Activated CD4-positive, alpha-beta T cell treated with anti-CD3 and anti-CD28 coated beads for 36 hours (primary cell): ENCODE results near the gene FSTL4. TPM values are rescaled to one million over a fixed set of nuclear protein-coding genes. Genes with fewer than 3 reads are reported as not detected.

Experiments used
- ATAC-seq: fragments of 200-7000 bp; cut with Tn5 transposase; one replicate; pipeline ENCODE4 v1.10.0; 2021; ENCODE audit warnings: mild to moderate bottlenecking, moderate library complexity
- CTCF ChIA-PET: fragments of 350-600 bp; sonication (Branson Sonifier 250); formaldehyde crosslinking; loops from one replicate; lab custom pipeline; 2021; ENCODE audit warnings: antibody characterized with exemption; lab: Charles Lee
- POLR2A ChIA-PET: fragments of 350-600 bp; sonication (Branson Sonifier 250); formaldehyde crosslinking; loops from one replicate; lab custom pipeline; 2021; ENCODE audit warnings: antibody characterized with exemption, inconsistent platforms; lab: Charles Lee
- DNase-seq: peaks from one replicate; pipeline ENCODE4 v3.0.0-alpha.2; 2020
- H3K27ac Mint-ChIP-seq: one replicate; pipeline ENCODE4 v1.8.0; 2021; ENCODE audit warnings: mixed read lengths
- H3K27me3 Mint-ChIP-seq: one replicate; pipeline ENCODE4 v1.8.0; 2021; ENCODE audit warnings: mixed read lengths
- H3K36me3 Mint-ChIP-seq: one replicate; pipeline ENCODE4 v1.8.0; 2021; ENCODE audit warnings: low read depth, mixed read lengths
- H3K4me1 Mint-ChIP-seq: one replicate; pipeline ENCODE4 v1.8.0; 2021; ENCODE audit warnings: mixed read lengths
- H3K4me3 Mint-ChIP-seq: one replicate; pipeline ENCODE4 v1.8.0; 2021; ENCODE audit warnings: mild to moderate bottlenecking, moderate library complexity, mixed read lengths
- H3K9me3 Mint-ChIP-seq: one replicate; pipeline ENCODE4 v1.8.0; 2021; ENCODE audit warnings: low read depth, mixed read lengths
- intact Hi-C, 2 experiments: fragments of 100-400 bp; cut with DNase I in 1 of 2; cut with micrococcal nuclease in 1 of 2; formaldehyde crosslinking; loops; one replicate each; pipeline versions ENCODE4 v1.14.2 to v1.15.1; 2022 to 2024; cut with DNase I, micrococcal nuclease
- total RNA-seq, 2 experiments: library from RNA; stranded (reverse); gene quantifications; one replicate each; pipeline ENCODE4 v1.2.3, GENCODE V29; 2021

The FSTL4 gene
- total RNA-seq, 2 experiments from 2014 or later = not detected

DNA sequence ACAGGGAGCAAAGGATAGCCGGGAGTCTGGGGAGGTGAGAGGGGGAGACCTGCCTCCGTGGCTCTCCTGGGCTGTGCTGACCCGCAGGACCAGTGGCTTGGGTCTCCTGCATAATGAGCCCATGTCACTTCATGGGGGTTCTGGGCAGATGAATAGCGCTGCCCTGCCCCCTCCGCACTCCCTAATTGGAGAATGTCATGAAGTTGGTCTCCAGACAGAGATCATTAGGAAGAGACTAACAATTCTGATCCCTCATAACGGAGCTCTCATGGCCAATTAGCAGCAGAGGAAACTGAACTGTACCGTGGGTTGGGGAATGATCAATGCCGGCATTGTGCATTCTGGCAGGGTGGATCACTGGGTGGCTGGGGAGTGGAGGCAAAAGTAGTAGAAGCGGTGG is 186.1 kb downstream of the FSTL4 start:
- no peaks in the 10 kb centered on the region for H3K9me3 Mint-ChIP-seq
- H3K4me3 Mint-ChIP-seq = no peak overlapping the region
- peaks cover 9% of the 10 kb centered on the region for H3K4me1 Mint-ChIP-seq
- H3K27ac Mint-ChIP-seq = no peak overlapping the region
- intact Hi-C loops = loop anchor here in 1 of 2 experiments (10.0 kb wide), 1 partner anchor 519 kb away; no protein-coding TSS in a partner anchor
- no peak for DNase-seq
- no peaks in the 10 kb centered on the region for H3K36me3 Mint-ChIP-seq
- POLR2A ChIA-PET = no interaction called here
- no peak for ATAC-seq
- H3K27me3 Mint-ChIP-seq = peaks cover 13% of the 10 kb centered on the region
- CTCF ChIA-PET = interaction anchor here (1.1 to 1.7 kb wide), 3 partner anchors 29 to 443 kb away, joined by 3 to 6 read pairs (median 6); no protein-coding TSS in a partner anchor

DNA sequence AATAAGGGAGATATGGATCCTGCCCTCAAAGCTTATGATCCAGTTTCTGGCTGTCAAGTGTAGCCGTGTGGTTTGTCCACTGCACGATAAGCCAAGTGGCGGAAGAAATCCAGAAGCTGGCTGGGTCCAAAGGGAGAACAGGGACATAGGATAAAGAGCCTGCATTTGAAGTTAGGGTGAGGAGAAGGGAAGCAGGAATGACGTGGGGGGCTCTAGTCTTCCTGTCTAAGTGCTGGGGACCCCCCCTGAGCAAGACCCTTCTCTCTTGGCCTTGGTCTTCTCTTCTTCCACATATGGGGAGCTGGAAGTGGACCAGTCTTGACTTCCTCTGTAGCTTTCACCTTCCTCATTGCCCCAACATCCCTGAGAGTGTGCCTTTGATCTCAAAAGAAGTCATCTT is 186.6 kb downstream of the FSTL4 start:
- Mint-ChIP-seq H3K4me1 (peaks cover 9% of the 10 kb centered on the region), H3K9me3 (no peaks in the 10 kb centered on the region), H3K4me3 (no peak overlapping the region), H3K27ac (no peak overlapping the region), H3K27me3 (peaks cover 13% of the 10 kb centered on the region), H3K36me3 (no peaks in the 10 kb centered on the region)
- POLR2A ChIA-PET = interaction anchor here (0.5 to 0.8 kb wide), 2 partner anchors 19 to 946 kb away, joined by 3 read pairs; no protein-coding TSS in a partner anchor
- DNase-seq (no peak), ATAC-seq (no peak)
- CTCF ChIA-PET = interaction anchor here (0.7 to 1.7 kb wide), 5 partner anchors 29 to 443 kb away, joined by 3 to 6 read pairs (median 3); no protein-coding TSS in a partner anchor
- intact Hi-C loops = loop anchor here (2.0 to 10.0 kb wide), 3 partner anchors 33 to 519 kb away; no protein-coding TSS in a partner anchor

DNA sequence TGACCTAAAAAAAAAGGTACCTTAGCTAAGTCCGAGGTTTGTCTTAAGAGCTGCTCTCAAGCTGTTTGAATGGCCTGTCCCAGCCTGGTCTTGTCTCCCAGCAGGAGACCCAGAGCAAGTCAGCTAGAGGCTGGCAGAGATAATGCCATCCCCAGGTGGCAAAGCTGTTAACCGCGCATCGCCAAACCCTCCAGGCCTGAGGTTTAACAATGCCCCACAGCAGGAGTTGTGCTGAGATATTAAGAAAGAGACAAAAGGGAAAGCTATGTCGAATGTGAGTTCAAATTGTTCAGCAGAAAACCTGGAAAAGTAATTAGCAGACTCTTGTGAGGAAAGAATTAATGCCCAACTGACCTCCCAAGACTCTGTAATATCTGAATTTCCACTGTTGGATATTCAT is 187.1 kb downstream of the FSTL4 start:
- Mint-ChIP-seq H3K9me3 (no peaks in the 10 kb centered on the region), H3K4me1 (peaks cover 9% of the 10 kb centered on the region), H3K27me3 (peaks cover 13% of the 10 kb centered on the region), H3K36me3 (no peaks in the 10 kb centered on the region), H3K27ac (no peak overlapping the region), H3K4me3 (no peak overlapping the region)
- intact Hi-C loops = loop anchor here (2.0 to 10.0 kb wide), 3 partner anchors 34 to 520 kb away; no protein-coding TSS in a partner anchor
- no peak for DNase-seq
- ChIA-PET CTCF (interaction anchor here (0.7 to 1.7 kb wide), 7 partner anchors 8 to 523 kb away, joined by 3 to 6 read pairs (median 3); partner anchors contain the start of gene FSTL4), POLR2A (interaction anchor here (0.5 to 0.8 kb wide), 2 partner anchors 19 to 945 kb away, joined by 3 read pairs; no protein-coding TSS in a partner anchor)
- no peak for ATAC-seq

DNA sequence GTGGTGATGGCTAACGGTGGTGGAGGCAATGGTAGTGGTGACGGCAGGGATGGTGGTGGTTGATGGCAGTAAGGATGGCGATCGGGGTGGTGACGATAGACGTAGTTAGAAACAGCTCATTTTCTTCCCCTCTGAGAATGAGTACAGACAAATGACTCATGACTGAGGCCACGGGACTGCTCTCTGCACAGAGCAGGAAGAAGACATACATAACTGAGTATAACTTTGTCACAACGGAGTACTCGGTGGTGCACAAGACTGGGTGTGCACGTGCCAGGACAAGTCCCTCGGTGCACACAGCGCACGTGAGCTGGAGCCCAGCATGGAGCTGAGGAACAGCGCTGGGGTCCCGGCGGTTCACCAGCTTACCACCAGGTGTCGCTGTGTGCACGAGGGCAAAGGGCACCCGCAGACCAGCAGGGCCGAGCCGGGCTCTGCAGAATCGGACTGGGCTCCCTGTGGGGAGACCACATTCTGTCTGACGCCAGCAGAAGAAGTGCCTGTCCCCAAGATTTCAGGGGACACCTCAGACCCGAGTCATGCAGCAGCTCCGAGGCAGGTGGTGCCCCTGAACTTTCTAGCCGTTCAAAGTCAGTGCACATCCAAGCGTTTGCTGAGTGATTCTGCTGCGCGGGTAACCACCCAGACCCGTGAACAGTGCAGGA is 188.6 kb downstream of the FSTL4 start:
- Mint-ChIP-seq H3K9me3 (no peaks in the 10 kb centered on the region), H3K27ac (peak overlapping the region; percentile 26), H3K27me3 (peaks cover 13% of the 10 kb centered on the region), H3K4me1 (peaks cover 9% of the 10 kb centered on the region), H3K36me3 (no peaks in the 10 kb centered on the region), H3K4me3 (no peak overlapping the region)
- ATAC-seq (peak; percentile 96), DNase-seq (peak; percentile 87)
- CTCF ChIA-PET = interaction anchor here (0.5 to 1.9 kb wide), 36 partner anchors 8 to 635 kb away, joined by 3 to 17 read pairs (median 3); partner anchors contain the start of gene FSTL4
- intact Hi-C loops = loop anchor here (1.0 to 10.0 kb wide), 7 partner anchors 25 to 521 kb away; partner anchors contain the start of gene FSTL4 (in 1 of the 2)
- POLR2A ChIA-PET = interaction anchor here (0.6 to 1.0 kb wide), 3 partner anchors 203 to 711 kb away, joined by 3 read pairs; no protein-coding TSS in a partner anchor

DNA sequence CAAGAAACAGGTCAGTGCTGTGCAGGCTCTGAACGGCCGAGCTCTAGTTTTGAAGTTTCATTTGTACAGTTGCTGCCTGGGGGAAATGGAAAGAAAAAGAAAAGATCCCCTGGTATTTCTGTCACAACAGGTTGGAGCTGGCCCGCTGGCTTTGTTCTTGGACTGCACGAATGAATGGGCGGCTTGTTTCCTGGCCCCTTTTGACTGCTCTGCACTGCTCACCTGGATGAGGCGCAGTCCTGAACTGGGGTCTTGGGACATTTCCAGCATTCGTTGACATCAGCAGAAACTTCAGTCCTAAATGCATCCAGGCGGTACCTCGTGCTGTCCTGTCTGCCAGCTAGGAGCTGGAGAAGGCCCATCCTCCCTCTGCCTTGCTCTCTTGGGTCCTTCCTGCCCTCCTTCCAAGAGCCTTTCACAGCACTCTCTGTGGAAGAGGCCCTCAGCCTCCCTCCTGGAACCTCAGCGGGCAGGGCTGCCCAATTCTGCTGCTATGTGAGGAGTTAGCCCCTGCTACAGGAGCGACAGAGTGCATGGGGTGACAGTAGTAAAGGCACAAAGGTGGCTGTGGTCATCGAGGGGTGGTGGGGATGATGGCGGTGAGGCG is 189.2 kb downstream of the FSTL4 start:
- Mint-ChIP-seq H3K9me3 (no peaks in the 10 kb centered on the region), H3K36me3 (no peaks in the 10 kb centered on the region), H3K4me1 (peaks cover 9% of the 10 kb centered on the region), H3K27me3 (peaks cover 13% of the 10 kb centered on the region), H3K27ac (peak overlapping the region; percentile 26), H3K4me3 (no peak overlapping the region)
- no peak for ATAC-seq
- DNase-seq = no peak
- CTCF ChIA-PET = interaction anchor here (0.6 to 1.9 kb wide), 32 partner anchors 8 to 635 kb away, joined by 3 to 17 read pairs (median 3); partner anchors contain the start of gene FSTL4
- POLR2A ChIA-PET = interaction anchor here (0.6 to 1.0 kb wide), 3 partner anchors 204 to 712 kb away, joined by 3 read pairs; no protein-coding TSS in a partner anchor
- intact Hi-C loops = loop anchor here (1.0 to 10.0 kb wide), 4 partner anchors 25 to 522 kb away; partner anchors contain the start of gene FSTL4 (in 1 of the 2)

DNA sequence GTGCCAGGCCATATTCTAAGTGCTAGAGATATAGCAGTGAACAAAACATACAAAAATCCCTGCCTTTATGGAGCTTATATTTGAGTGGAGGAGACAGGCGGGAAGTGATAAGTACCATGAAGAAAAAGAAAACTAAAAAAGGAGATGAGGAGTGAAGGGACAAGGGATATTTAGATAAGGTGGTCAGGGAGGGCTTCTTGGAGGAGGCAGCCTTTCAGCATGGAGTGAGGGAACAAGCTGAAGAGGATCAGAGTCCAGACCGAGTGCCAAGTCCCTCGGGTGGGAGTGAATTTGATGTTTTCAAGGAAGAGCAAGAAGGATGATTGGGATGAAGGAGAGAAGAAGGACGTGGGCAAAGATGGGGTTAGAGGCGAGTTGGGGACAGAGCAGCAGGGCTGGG is 190.5 kb downstream of the FSTL4 start:
- Mint-ChIP-seq H3K9me3 (no peaks in the 10 kb centered on the region), H3K27ac (no peak overlapping the region), H3K4me1 (peaks cover 9% of the 10 kb centered on the region), H3K4me3 (no peak overlapping the region), H3K27me3 (peaks cover 15% of the 10 kb centered on the region), H3K36me3 (no peaks in the 10 kb centered on the region)
- intact Hi-C loops = loop anchor here (2.0 to 10.0 kb wide), 3 partner anchors 190 to 523 kb away; partner anchors contain the start of gene FSTL4 (in 1 of the 2)
- ChIA-PET POLR2A (no interaction called here), CTCF (interaction anchor here (0.5 to 1.3 kb wide), 4 partner anchors 19 to 450 kb away, joined by 3 to 5 read pairs (median 3); no protein-coding TSS in a partner anchor)
- DNase-seq = no peak
- no peak for ATAC-seq

DNA sequence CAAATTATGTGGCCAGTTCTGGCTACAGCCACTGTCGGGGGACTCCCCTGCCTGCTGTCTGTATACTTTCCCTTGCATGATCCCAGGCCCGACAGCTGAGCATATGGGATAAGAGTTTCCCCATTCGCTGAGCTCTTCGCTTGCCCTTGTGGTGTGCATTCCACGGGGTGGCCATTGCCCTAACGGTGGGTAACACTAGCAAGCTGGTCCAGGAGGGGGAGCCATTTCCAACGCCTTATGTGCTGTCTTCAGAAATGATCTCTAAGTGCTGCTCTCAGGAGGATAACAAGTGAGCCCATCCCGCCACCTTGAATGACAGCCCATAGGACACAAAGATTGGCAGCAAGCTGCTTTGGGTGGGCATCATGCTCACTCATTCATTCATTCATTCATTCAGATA is 190.9 kb downstream of the FSTL4 start:
- no peaks in the 10 kb centered on the region for H3K36me3 Mint-ChIP-seq
- H3K27me3 Mint-ChIP-seq = peaks cover 18% of the 10 kb centered on the region
- intact Hi-C loops = loop anchor here (2.0 to 10.0 kb wide), 3 partner anchors 191 to 523 kb away; partner anchors contain the start of gene FSTL4 (in 1 of the 2)
- CTCF ChIA-PET = interaction anchor here (0.5 to 1.3 kb wide), 6 partner anchors 19 to 451 kb away, joined by 3 to 5 read pairs (median 3); no protein-coding TSS in a partner anchor
- no peak overlapping the region for H3K4me3 Mint-ChIP-seq
- H3K9me3 Mint-ChIP-seq = no peaks in the 10 kb centered on the region
- H3K4me1 Mint-ChIP-seq = peaks cover 9% of the 10 kb centered on the region
- ATAC-seq = no peak
- H3K27ac Mint-ChIP-seq = no peak overlapping the region
- peak; percentile 57 for DNase-seq
- POLR2A ChIA-PET = no interaction called here

DNA sequence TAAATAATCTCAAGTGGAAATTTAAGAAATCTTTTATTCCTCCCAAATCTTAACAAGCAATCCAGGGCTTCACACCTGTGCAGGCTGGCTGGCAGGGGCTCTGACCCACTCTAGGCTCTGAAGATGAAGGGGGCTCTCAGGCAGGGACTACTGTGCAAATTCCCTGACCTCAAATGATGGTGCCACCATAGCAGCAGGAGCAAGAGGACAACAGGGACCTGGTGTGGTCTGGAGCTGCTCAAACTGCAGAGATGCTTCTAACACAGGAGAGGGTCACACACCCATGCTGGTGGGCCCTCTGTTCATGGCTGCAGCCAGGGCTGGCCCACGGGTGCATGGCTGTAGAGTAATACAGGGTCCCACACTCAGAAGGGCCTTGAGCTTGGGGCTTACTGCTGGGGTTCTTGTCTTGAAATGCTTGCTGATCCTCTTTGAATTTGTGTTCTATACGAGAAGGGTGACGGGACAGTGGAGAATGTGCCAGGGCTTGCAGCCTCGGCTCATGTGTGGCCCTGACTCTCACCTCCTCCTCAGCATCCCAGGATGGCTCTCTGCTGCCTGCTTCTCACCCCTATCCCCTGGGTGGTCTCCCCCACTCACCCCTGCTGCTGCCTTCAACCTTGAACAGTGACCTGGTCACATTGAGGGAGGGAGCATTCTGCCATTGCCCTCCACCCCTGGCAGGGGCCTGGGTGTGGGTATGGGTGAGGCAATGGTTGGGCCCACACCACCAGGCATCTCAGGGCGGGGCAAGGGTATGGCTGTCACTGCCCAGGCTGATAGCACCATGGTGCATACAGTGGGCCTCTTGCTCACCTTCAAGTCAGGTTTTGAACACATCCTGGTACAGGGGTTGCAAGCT is 191.7 kb downstream of the FSTL4 start:
- no peak overlapping the region for H3K27ac Mint-ChIP-seq
- ChIA-PET CTCF (interaction anchor here (0.6 to 1.3 kb wide), 6 partner anchors 9 to 451 kb away, joined by 3 to 5 read pairs (median 3); no protein-coding TSS in a partner anchor), POLR2A (no interaction called here)
- ATAC-seq (no peak), DNase-seq (no peak)
- peaks cover 9% of the 10 kb centered on the region for H3K4me1 Mint-ChIP-seq
- peaks cover 21% of the 10 kb centered on the region for H3K27me3 Mint-ChIP-seq
- H3K4me3 Mint-ChIP-seq = no peak overlapping the region
- intact Hi-C loops = loop anchor here (2.0 to 10.0 kb wide), 3 partner anchors 192 to 524 kb away; partner anchors contain the start of gene FSTL4 (in 1 of the 2)
- H3K36me3 Mint-ChIP-seq = no peaks in the 10 kb centered on the region
- H3K9me3 Mint-ChIP-seq = no peaks in the 10 kb centered on the region

DNA sequence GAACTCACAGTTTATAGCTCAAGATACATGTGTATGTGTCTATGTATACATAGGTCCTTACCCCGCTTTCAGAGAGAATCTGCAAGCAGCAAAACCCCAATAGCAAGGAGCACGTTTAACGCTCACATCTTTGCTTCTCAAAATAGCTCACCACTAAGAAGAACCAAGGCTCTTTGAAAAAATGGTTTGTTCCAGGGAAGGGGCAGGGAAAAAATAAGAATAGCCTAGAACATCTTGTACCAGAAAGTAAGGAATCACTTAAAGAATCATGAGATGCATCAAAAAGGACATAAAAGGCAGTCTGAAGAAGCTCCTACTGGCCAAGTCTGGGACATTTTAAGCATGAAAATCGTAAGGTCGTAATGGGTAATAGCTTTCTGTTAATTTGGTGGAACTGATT is 196.4 kb downstream of the FSTL4 start:
- ChIA-PET POLR2A (no interaction called here), CTCF (interaction anchor here (0.7 to 1.5 kb wide), 5 partner anchors 8 to 581 kb away, joined by 4 to 5 read pairs (median 4); no protein-coding TSS in a partner anchor)
- intact Hi-C loops = no loop called here
- H3K4me3 Mint-ChIP-seq = no peak overlapping the region
- H3K4me1 Mint-ChIP-seq = no peaks in the 10 kb centered on the region
- ATAC-seq (no peak), DNase-seq (no peak)
- H3K27ac Mint-ChIP-seq = no peak overlapping the region
- peaks cover 19% of the 10 kb centered on the region for H3K27me3 Mint-ChIP-seq
- H3K36me3 Mint-ChIP-seq = no peaks in the 10 kb centered on the region
- H3K9me3 Mint-ChIP-seq = no peaks in the 10 kb centered on the region

DNA sequence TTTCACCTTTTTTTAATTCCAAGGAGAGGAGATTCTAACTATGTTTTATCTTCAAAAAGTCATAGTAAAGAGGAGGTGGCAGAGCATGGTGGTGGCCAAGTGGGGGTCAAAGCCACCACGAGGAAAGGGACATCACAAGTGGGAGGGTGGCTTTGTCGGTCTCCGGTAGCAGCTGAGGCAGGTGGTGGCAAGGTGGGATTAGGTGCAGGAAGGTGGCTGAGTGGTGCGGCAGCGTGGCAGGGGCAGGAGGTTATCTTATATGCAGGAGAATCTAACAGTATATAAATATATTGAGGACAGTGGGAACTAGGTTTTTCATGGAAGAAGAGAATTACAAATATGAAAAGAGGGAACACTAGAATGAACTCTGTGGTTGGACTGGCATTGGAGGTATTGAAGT is 196.8 kb downstream of the FSTL4 start:
- H3K4me1 Mint-ChIP-seq = no peaks in the 10 kb centered on the region
- ChIA-PET CTCF (interaction anchor here (0.7 to 1.5 kb wide), 5 partner anchors 8 to 1945 kb away, joined by 3 to 5 read pairs (median 4); no protein-coding TSS in a partner anchor), POLR2A (no interaction called here)
- intact Hi-C loops = no loop called here
- peaks cover 19% of the 10 kb centered on the region for H3K27me3 Mint-ChIP-seq
- ATAC-seq (no peak), DNase-seq (no peak)
- H3K36me3 Mint-ChIP-seq = no peaks in the 10 kb centered on the region
- no peak overlapping the region for H3K27ac Mint-ChIP-seq
- H3K4me3 Mint-ChIP-seq = no peak overlapping the region
- no peaks in the 10 kb centered on the region for H3K9me3 Mint-ChIP-seq
